Astrocyte (in vitro differentiated cells and primary cell): ENCODE results near the gene THSD7B. TPM values are rescaled to one million over a fixed set of nuclear protein-coding genes. Genes with fewer than 3 reads are reported as not detected.

Experiments
- DNase-seq: peaks from one replicate; pipeline ENCODE4 v3.0.0-alpha.2; 2010; ENCODE audit warnings: low read depth
- FAIRE-seq: peaks from 2 replicates; lab custom pipeline; 2011; peaks lifted over from hg19 to GRCh38; lab: Jason Lieb, UNC
- H2AFZ ChIP-seq: 2 replicates; pipeline ENCODE4 v1.6.0; 2012; ENCODE audit warnings: low read depth, low read length, inconsistent platforms
- H3K27ac ChIP-seq: 2 replicates; pipeline ENCODE4 v1.5.1; 2011; ENCODE audit warnings: low read depth, low read length, inconsistent platforms
- H3K27me3 ChIP-seq: 2 replicates; pipeline ENCODE4 v1.6.0; 2011; ENCODE audit warnings: low read length, inconsistent platforms; ENCODE audit not compliant: insufficient read depth
- H3K36me3 ChIP-seq: 2 replicates; pipeline ENCODE4 v1.5.1; 2011; ENCODE audit warnings: low read length, inconsistent platforms; ENCODE audit not compliant: insufficient read depth
- H3K4me1 ChIP-seq: 2 replicates; pipeline ENCODE4 v1.5.1; 2011; ENCODE audit warnings: low read length, inconsistent platforms; ENCODE audit not compliant: insufficient read depth
- H3K4me2 ChIP-seq: 2 replicates; pipeline ENCODE4 v1.6.0; 2012; ENCODE audit warnings: low read length, inconsistent platforms
- H3K4me3 ChIP-seq: 2 replicates; pipeline ENCODE4 v1.5.1; 2011; ENCODE audit warnings: low read depth, mild to moderate bottlenecking, low read length, inconsistent platforms; ENCODE audit not compliant: insufficient read depth
- H3K79me2 ChIP-seq: 2 replicates; pipeline ENCODE4 v1.6.0; 2012; ENCODE audit warnings: mild to moderate bottlenecking, low read length, inconsistent platforms; ENCODE audit not compliant: insufficient read depth
- H3K9ac ChIP-seq: 2 replicates; pipeline ENCODE4 v1.6.0; 2012; ENCODE audit warnings: mild to moderate bottlenecking, low read length, inconsistent platforms
- H3K9me3 ChIP-seq: 2 replicates; pipeline ENCODE4 v1.5.1; 2012; ENCODE audit warnings: low read depth, mild to moderate bottlenecking, low read length, inconsistent platforms; ENCODE audit not compliant: insufficient read depth
- H4K20me1 ChIP-seq: 2 replicates; pipeline ENCODE4 v1.6.0; 2012; ENCODE audit warnings: low read length, inconsistent platforms; ENCODE audit not compliant: insufficient read depth
- H3K27ac Mint-ChIP-seq: one replicate; pipeline ENCODE4 v1.8.0; 2021; ENCODE audit warnings: mild to moderate bottlenecking, mixed read lengths; ENCODE audit not compliant: unreplicated experiment
- H3K27me3 Mint-ChIP-seq: one replicate; pipeline ENCODE4 v1.8.0; 2021; ENCODE audit warnings: low read depth, mixed read lengths; ENCODE audit not compliant: unreplicated experiment
- H3K36me3 Mint-ChIP-seq: one replicate; pipeline ENCODE4 v1.8.0; 2021; ENCODE audit warnings: low read depth, mixed read lengths; ENCODE audit not compliant: unreplicated experiment
- H3K4me1 Mint-ChIP-seq: one replicate; pipeline ENCODE4 v1.8.0; 2021; ENCODE audit warnings: low read depth, mixed read lengths; ENCODE audit not compliant: unreplicated experiment
- H3K4me3 Mint-ChIP-seq: one replicate; pipeline ENCODE4 v1.8.0; 2021; ENCODE audit warnings: mild to moderate bottlenecking, moderate library complexity, mixed read lengths; ENCODE audit not compliant: unreplicated experiment
- H3K9me3 Mint-ChIP-seq: one replicate; pipeline ENCODE4 v1.8.0; 2021; ENCODE audit warnings: mild to moderate bottlenecking, mixed read lengths; ENCODE audit not compliant: unreplicated experiment
- EZH2 ChIP-seq: IDR thresholded peaks from 2 replicates; pipeline ENCODE4 v1.6.1; 2012; ENCODE audit warnings: mild to moderate bottlenecking, low read length, inconsistent platforms; ENCODE audit not compliant: insufficient read depth
- total RNA-seq: library from RNA; stranded (reverse); gene quantifications from 2 replicates; pipeline ENCODE4 v1.2.1, GENCODE V29; 2021
- TF ChIP-seq, protein P1 (sequence below): IDR thresholded peaks from 2 replicates; pipeline ENCODE4 v1.5.1; 2011; ENCODE audit warnings: low read depth, mild to moderate bottlenecking, inconsistent platforms, low read length, moderate library complexity; ENCODE audit not compliant: insufficient read depth

THSD7B gene
- total RNA-seq, 1 donor from 2014 or later, result 0.18 TPM

DNA sequence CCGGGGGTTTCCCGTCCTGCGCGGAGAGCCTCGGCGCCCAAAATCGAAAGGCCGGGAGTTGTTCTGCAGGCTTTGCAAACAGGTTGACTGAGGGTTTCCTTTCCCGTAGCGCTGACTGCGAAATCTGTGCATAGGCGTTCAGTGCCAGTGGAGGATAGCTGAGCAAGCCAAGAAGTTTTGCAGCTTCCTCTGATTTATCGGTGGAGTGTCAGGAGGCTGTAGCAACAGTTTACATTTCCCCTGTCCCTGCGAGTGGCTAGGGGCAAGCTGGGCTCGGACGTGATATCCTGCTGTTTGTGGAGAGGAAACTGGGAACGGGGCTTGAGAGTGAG, 694 bp downstream of the THSD7B start:
- no peaks in the 10 kb centered on the region for H3K79me2 ChIP-seq
- H3K9me3 ChIP-seq, result peaks cover 3% of the 10 kb centered on the region
- no peak overlapping the region for H3K27ac ChIP-seq
- H3K4me2 ChIP-seq, result peak overlapping the region; percentile 78
- H3K36me3 ChIP-seq, result no peaks in the 10 kb centered on the region
- no peaks in the 10 kb centered on the region for H3K36me3 Mint-ChIP-seq
- H3K4me3 Mint-ChIP-seq, result peak overlapping the region; percentile 80
- H3K4me3 ChIP-seq, result no peak overlapping the region
- H2AFZ ChIP-seq, result peak overlapping the region; percentile 26
- no peaks in the 10 kb centered on the region for H4K20me1 ChIP-seq
- FAIRE-seq (no peak), DNase-seq (no peak)
- peaks cover 2% of the 10 kb centered on the region for H3K4me1 Mint-ChIP-seq
- no peak overlapping the region for H3K27ac Mint-ChIP-seq
- H3K27me3 ChIP-seq, result peaks cover 38% of the 10 kb centered on the region
- peaks cover 56% of the 10 kb centered on the region for H3K27me3 Mint-ChIP-seq
- no peaks in the 10 kb centered on the region for H3K4me1 ChIP-seq
- no peak overlapping the region for H3K9ac ChIP-seq
- no peaks in the 10 kb centered on the region for H3K9me3 Mint-ChIP-seq
- TF ChIP-seq, protein P1, sequence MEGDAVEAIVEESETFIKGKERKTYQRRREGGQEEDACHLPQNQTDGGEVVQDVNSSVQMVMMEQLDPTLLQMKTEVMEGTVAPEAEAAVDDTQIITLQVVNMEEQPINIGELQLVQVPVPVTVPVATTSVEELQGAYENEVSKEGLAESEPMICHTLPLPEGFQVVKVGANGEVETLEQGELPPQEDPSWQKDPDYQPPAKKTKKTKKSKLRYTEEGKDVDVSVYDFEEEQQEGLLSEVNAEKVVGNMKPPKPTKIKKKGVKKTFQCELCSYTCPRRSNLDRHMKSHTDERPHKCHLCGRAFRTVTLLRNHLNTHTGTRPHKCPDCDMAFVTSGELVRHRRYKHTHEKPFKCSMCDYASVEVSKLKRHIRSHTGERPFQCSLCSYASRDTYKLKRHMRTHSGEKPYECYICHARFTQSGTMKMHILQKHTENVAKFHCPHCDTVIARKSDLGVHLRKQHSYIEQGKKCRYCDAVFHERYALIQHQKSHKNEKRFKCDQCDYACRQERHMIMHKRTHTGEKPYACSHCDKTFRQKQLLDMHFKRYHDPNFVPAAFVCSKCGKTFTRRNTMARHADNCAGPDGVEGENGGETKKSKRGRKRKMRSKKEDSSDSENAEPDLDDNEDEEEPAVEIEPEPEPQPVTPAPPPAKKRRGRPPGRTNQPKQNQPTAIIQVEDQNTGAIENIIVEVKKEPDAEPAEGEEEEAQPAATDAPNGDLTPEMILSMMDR, result no peak
- no peak for TF ChIP-seq EZH2

- H3K9me3 Mint-ChIP-seq, result no peaks in the 10 kb centered on the region
- FAIRE-seq (no peak), DNase-seq (no peak)
- Histone ChIP-seq H3K79me2 (no peaks in the 10 kb centered on the region), H3K4me1 (no peaks in the 10 kb centered on the region), H4K20me1 (no peaks in the 10 kb centered on the region), H3K27me3 (peaks cover 38% of the 10 kb centered on the region), H2AFZ (no peak overlapping the region), H3K27ac (no peak overlapping the region), H3K4me2 (no peak overlapping the region), H3K36me3 (no peaks in the 10 kb centered on the region), H3K9ac (no peak overlapping the region), H3K9me3 (peaks cover 3% of the 10 kb centered on the region), H3K4me3 (no peak overlapping the region)
- no peak overlapping the region for H3K4me3 Mint-ChIP-seq
- H3K36me3 Mint-ChIP-seq, result no peaks in the 10 kb centered on the region
- H3K4me1 Mint-ChIP-seq, result peaks cover 2% of the 10 kb centered on the region
- peak overlapping the region; percentile 1 for H3K27ac Mint-ChIP-seq
- TF ChIP-seq, protein P1, result no peak
- TF ChIP-seq EZH2, result no peak
- H3K27me3 Mint-ChIP-seq, result peaks cover 52% of the 10 kb centered on the region
These were observed 1.7 kb downstream of the THSD7B start for GRCh38 chr2:136767030-136767429.

GRCh38 chr2:136769871-136770270, 4.5 kb downstream of the THSD7B start:
- Histone ChIP-seq H3K36me3 (no peaks in the 10 kb centered on the region), H3K79me2 (no peaks in the 10 kb centered on the region)

More at GRCh38 chr2:136769871-136770270, 4.5 kb downstream of the THSD7B start:
- no peak for TF ChIP-seq EZH2
- TF ChIP-seq, protein P1, result no peak
- Histone ChIP-seq H3K4me2 (no peak overlapping the region), H4K20me1 (no peaks in the 10 kb centered on the region), H3K4me1 (no peaks in the 10 kb centered on the region), H3K9ac (no peak overlapping the region), H2AFZ (no peak overlapping the region), H3K27me3 (peaks cover 23% of the 10 kb centered on the region), H3K4me3 (no peak overlapping the region), H3K9me3 (peaks cover 3% of the 10 kb centered on the region), H3K27ac (no peak overlapping the region)
- no peaks in the 10 kb centered on the region for H3K36me3 Mint-ChIP-seq
- no peak overlapping the region for H3K4me3 Mint-ChIP-seq
- no peak for FAIRE-seq
- H3K27ac Mint-ChIP-seq, result no peak overlapping the region
- peaks cover 33% of the 10 kb centered on the region for H3K27me3 Mint-ChIP-seq
- no peaks in the 10 kb centered on the region for H3K9me3 Mint-ChIP-seq
- peaks cover 2% of the 10 kb centered on the region for H3K4me1 Mint-ChIP-seq
- DNase-seq, result no peak
